Activated naive CD8-positive, alpha-beta T cell (primary cell): ENCODE results near the gene TAOK3.
A peak's percentile ranks its signal among the peaks of the same experiment; 100 is the strongest.
"Not testable (repeated sequence)": the region's sequence is repeated elsewhere in the genome, so short reads cannot be mapped to it uniquely, and the experiment has no call there.

ENCODE experiments used
- H3K27ac Mint-ChIP-seq: one replicate; pipeline ENCODE4 v1.8.0; 2021; ENCODE audit warnings: mixed read lengths
- H3K27me3 Mint-ChIP-seq: one replicate; pipeline ENCODE4 v1.8.0; 2021; ENCODE audit warnings: mixed read lengths
- H3K36me3 Mint-ChIP-seq: one replicate; pipeline ENCODE4 v1.8.0; 2021; ENCODE audit warnings: mixed read lengths
- H3K4me1 Mint-ChIP-seq: one replicate; pipeline ENCODE4 v1.8.0; 2021; ENCODE audit warnings: low read depth, mixed read lengths
- H3K4me3 Mint-ChIP-seq: one replicate; pipeline ENCODE4 v1.8.0; 2021; ENCODE audit warnings: mild to moderate bottlenecking, mixed read lengths
- H3K9me3 Mint-ChIP-seq: one replicate; pipeline ENCODE4 v1.8.0; 2021; ENCODE audit warnings: low read depth, mixed read lengths

The TAOK3 gene

GRCh38 chr12:118372541-118373495 lies at the start of gene TAOK3:
Gene TAOK3, minus strand, starts transcription at chr12:118372907. Its CDS starts 117,340 bp downstream, at chr12:118255567.
- peak within 1 kb of the TSS; percentile 93 for H3K4me3 Mint-ChIP-seq
- no peaks in the 10 kb centered on the region for H3K9me3 Mint-ChIP-seq
- H3K4me1 Mint-ChIP-seq = peaks cover 48% of the 10 kb centered on the region
- peak within 1 kb of the TSS; percentile 91 for H3K27ac Mint-ChIP-seq
- no peaks in the 10 kb centered on the region for H3K36me3 Mint-ChIP-seq
- no peaks in the 10 kb centered on the region for H3K27me3 Mint-ChIP-seq

- Mint-ChIP-seq H3K36me3 (peaks cover 14% of the 10 kb centered on the region), H3K4me1 (no peaks in the 10 kb centered on the region), H3K9me3 (no peaks in the 10 kb centered on the region), H3K27me3 (no peaks in the 10 kb centered on the region), H3K4me3 (no peak overlapping the region), H3K27ac (no peak overlapping the region)
These were observed 48.0 kb upstream of the TAOK3 start for GRCh38 chr12:118420673-118421072.

- H3K27me3 Mint-ChIP-seq = no peaks in the 10 kb centered on the region
- no peaks in the 10 kb centered on the region for H3K9me3 Mint-ChIP-seq
- H3K4me1 Mint-ChIP-seq = no peaks in the 10 kb centered on the region
- no peak overlapping the region for H3K27ac Mint-ChIP-seq
- H3K36me3 Mint-ChIP-seq = peaks cover 29% of the 10 kb centered on the region
- no peak overlapping the region for H3K4me3 Mint-ChIP-seq
These were observed 45.8 kb upstream of the TAOK3 start for GRCh38 chr12:118418385-118419057.

- H3K9me3 Mint-ChIP-seq = no peaks in the 10 kb centered on the region
- no peak overlapping the region for H3K4me3 Mint-ChIP-seq
- no peaks in the 10 kb centered on the region for H3K4me1 Mint-ChIP-seq
- H3K27ac Mint-ChIP-seq = no peak overlapping the region
- H3K36me3 Mint-ChIP-seq = peaks cover 33% of the 10 kb centered on the region
- no peaks in the 10 kb centered on the region for H3K27me3 Mint-ChIP-seq
These were observed 45.2 kb upstream of the TAOK3 start for GRCh38 chr12:118417942-118418341.

GRCh38 chr12:118409834-118410233 lies 37.1 kb upstream of the TAOK3 start:
- H3K36me3 Mint-ChIP-seq = peaks cover 38% of the 10 kb centered on the region
- no peak overlapping the region for H3K27ac Mint-ChIP-seq
- no peaks in the 10 kb centered on the region for H3K9me3 Mint-ChIP-seq

GRCh38 chr12:118408241-118408640 lies 35.5 kb upstream of the TAOK3 start:
- H3K27ac Mint-ChIP-seq, H3K9me3 Mint-ChIP-seq, H3K27me3 Mint-ChIP-seq, H3K4me3 Mint-ChIP-seq, H3K4me1 Mint-ChIP-seq: not testable (repeated sequence)
- H3K36me3 Mint-ChIP-seq = peaks cover 23% of the 10 kb centered on the region

More at GRCh38 chr12:118409834-118410233, 37.1 kb upstream of the TAOK3 start:
- H3K4me3 Mint-ChIP-seq = no peak overlapping the region
- H3K27me3 Mint-ChIP-seq = no peaks in the 10 kb centered on the region
- no peaks in the 10 kb centered on the region for H3K4me1 Mint-ChIP-seq

- peaks cover 6% of the 10 kb centered on the region for H3K36me3 Mint-ChIP-seq
- H3K9me3 Mint-ChIP-seq = no peaks in the 10 kb centered on the region
- no peaks in the 10 kb centered on the region for H3K4me1 Mint-ChIP-seq
- no peak overlapping the region for H3K4me3 Mint-ChIP-seq
- no peak overlapping the region for H3K27ac Mint-ChIP-seq
- H3K27me3 Mint-ChIP-seq = no peaks in the 10 kb centered on the region
These were observed 32.3 kb upstream of the TAOK3 start for GRCh38 chr12:118404876-118405521.

GRCh38 chr12:118402251-118402650 lies 29.5 kb upstream of the TAOK3 start:
- H3K4me1 Mint-ChIP-seq = peaks cover 2% of the 10 kb centered on the region
- no peak overlapping the region for H3K4me3 Mint-ChIP-seq
- peaks cover 6% of the 10 kb centered on the region for H3K36me3 Mint-ChIP-seq
- H3K9me3 Mint-ChIP-seq = no peaks in the 10 kb centered on the region
- H3K27me3 Mint-ChIP-seq = no peaks in the 10 kb centered on the region
- peak overlapping the region; percentile 23 for H3K27ac Mint-ChIP-seq

GRCh38 chr12:118398940-118399339 lies 26.2 kb upstream of the TAOK3 start:
- Mint-ChIP-seq H3K27me3 (no peaks in the 10 kb centered on the region), H3K4me3 (no peak overlapping the region), H3K4me1 (peaks cover 2% of the 10 kb centered on the region), H3K36me3 (peaks cover 6% of the 10 kb centered on the region), H3K27ac (peak overlapping the region; percentile 50), H3K9me3 (no peaks in the 10 kb centered on the region)

GRCh38 chr12:118398524-118398923 lies 25.8 kb upstream of the TAOK3 start:
- peaks cover 2% of the 10 kb centered on the region for H3K4me1 Mint-ChIP-seq
- no peaks in the 10 kb centered on the region for H3K27me3 Mint-ChIP-seq
- peaks cover 6% of the 10 kb centered on the region for H3K36me3 Mint-ChIP-seq
- no peaks in the 10 kb centered on the region for H3K9me3 Mint-ChIP-seq
- H3K4me3 Mint-ChIP-seq = no peak overlapping the region
- peak overlapping the region; percentile 50 for H3K27ac Mint-ChIP-seq

GRCh38 chr12:118397708-118398440 lies 25.2 kb upstream of the TAOK3 start:
- Mint-ChIP-seq H3K27ac (no peak overlapping the region), H3K4me1 (peaks cover 2% of the 10 kb centered on the region), H3K4me3 (no peak overlapping the region), H3K27me3 (no peaks in the 10 kb centered on the region), H3K36me3 (peaks cover 6% of the 10 kb centered on the region), H3K9me3 (no peaks in the 10 kb centered on the region)

- Mint-ChIP-seq H3K4me3 (no peak overlapping the region), H3K27me3 (no peaks in the 10 kb centered on the region), H3K9me3 (no peaks in the 10 kb centered on the region), H3K27ac (no peak overlapping the region), H3K36me3 (peaks cover 10% of the 10 kb centered on the region), H3K4me1 (peaks cover 2% of the 10 kb centered on the region)
These were observed 19.1 kb upstream of the TAOK3 start for GRCh38 chr12:118391836-118392235.

- Mint-ChIP-seq H3K36me3 (peaks cover 10% of the 10 kb centered on the region), H3K27me3 (no peaks in the 10 kb centered on the region), H3K27ac (no peak overlapping the region), H3K4me3 (no peak overlapping the region), H3K4me1 (peaks cover 2% of the 10 kb centered on the region), H3K9me3 (no peaks in the 10 kb centered on the region)
These were observed 18.7 kb upstream of the TAOK3 start for GRCh38 chr12:118391424-118391823.

- Mint-ChIP-seq H3K9me3 (no peaks in the 10 kb centered on the region), H3K4me3 (peak overlapping the region; percentile 95), H3K36me3 (peaks cover 3% of the 10 kb centered on the region), H3K4me1 (peaks cover 37% of the 10 kb centered on the region), H3K27me3 (no peaks in the 10 kb centered on the region), H3K27ac (peak overlapping the region; percentile 96)
These were observed 5.3 kb upstream of the TAOK3 start for GRCh38 chr12:118377884-118378470.
